HG03439 (cell line): ENCODE measurements around the gene LHFPL6.
A peak's percentile ranks its signal among the peaks of the same experiment; 100 is the strongest.

Experiments
- ATAC-seq: cut with Tn5 transposase; IDR thresholded peaks from one replicate; pipeline ENCODE4 v1.9.1; 2021; ENCODE audit warnings: mild to moderate bottlenecking, moderate library complexity; ENCODE audit not compliant: unreplicated experiment

Gene LHFPL6

DNA sequence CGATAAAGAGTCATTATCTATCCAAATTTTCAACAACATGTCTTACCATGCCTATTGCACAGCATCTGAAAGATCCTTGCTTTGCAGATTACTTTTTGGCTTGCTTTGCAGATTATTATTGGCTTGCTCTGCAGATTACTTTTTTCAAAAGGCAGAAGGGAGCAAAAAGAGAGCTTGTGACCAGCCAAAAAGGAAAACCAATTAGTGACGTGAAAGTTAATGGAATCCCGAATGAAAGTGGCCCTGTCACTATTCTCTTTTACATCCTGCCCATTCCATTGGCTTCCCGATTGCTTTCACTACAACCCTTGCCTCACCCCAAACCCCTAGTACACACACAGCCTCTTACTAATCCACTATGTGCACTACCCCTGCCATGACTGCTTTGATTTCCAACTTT is 81.3 kb downstream of the LHFPL6 start:
- ATAC-seq = no peak

DNA sequence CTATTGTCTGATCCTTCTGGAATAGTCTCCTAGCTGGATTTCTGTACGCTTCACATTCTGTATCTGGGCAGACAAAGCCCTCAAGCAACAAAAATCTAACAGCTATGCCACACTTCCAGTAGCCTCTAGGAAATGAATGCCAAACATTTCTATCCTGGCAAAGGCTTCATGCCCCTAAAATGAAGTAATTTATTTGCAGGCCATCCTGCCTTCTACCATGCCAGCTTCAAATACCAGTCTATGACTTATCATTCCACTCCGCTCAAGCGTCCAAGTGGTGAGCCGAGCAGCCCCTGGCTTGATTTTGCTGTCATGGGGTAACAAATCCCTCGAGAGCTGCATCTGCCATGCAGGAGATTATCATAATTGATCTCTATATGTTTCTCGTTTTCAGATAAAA is 86.9 kb downstream of the LHFPL6 start:
- no peak for ATAC-seq

DNA sequence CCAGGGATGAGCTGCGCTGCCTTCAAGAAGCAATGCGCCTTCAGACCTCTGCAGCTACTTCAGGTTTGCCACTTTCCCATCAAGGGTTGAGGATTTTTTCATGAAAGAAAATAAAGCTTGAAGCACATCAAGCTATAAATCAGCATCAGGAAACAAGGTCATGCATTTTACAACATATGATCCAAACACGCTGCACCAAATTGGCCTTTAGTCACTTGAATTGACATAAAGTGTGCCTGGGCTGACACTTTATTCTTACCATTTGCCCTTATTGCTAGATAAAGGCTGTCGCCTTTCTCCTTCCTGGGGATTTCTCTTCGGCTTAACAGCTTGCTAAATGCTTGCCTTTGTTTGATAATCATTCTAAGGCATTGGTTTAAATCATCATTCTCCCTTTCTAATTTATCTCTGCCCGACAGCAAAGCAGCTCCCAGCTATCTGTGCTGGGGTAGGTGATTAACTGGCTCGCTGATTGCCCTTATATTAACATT is 87.7 kb downstream of the LHFPL6 start:
- ATAC-seq = no peak

DNA sequence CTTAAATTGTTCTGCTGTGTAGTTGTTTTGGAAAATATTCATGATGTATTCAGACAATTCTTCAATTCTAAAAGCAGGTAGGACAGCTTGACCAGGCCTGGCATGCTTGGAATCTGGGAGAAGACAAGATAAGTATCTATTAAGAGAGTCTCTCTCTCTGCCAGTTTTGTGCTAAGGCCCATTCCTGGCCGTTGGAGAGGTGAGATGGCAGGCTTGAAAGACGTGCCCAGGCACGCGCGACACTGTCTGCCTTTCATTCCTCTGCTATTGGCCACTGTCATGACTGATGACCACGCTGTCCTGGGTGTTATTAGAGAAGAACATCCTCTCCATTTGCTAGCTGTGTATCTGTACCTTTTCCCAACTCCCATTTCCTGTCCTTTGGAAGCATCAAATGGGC is 90.3 kb downstream of the LHFPL6 start:
- no peak for ATAC-seq

DNA sequence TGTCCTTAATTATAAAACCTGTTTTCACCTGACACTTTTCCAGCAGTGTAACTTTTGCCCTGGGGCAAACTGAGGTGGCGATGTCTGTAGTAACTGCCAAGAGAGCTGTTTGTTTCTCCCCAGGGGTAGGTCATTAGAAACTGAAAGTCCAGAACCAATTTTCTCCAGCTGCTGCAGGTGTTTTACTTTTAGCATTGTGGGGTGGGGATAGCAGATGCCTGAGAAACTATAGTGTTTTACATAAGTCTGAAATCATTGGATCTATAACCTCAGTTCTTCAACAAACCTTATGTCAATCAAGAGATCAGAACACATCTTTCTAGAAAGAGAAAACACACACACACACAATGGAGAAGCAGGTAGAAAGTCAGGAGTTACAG is 92.7 kb downstream of the LHFPL6 start:
- peak; percentile 66 for ATAC-seq

DNA sequence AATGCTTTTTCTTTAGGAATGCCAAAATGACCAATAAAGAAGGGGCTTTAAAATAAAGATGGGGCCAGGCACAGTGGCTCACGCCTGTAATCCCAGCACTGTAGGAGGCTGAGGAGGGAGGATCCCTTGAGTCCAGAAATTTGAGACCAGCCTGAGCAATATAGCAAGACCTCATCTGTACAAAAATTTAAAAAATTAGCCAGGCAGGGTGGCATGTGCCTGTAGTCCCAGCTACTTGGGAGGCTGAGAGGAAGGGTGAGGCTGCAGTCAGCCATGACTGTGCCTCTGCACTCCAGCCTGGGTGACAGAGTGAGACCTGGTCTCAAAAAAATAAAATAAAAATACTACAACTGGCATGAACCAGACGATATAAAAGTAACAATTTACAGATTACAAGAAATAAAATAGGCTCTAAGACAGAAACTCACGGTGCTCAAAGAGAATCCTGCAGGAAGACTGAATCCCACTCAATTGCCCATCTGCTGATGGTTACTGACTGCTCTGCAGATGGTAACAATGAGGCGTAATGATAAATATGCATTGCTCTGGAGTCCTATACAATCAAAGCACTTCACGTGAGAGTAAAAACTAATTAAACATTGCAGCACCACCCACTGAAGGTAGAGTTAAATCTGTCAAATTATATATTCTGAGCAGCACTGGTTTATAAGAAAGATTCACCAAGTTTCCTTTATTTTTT is 93.2 kb downstream of the LHFPL6 start:
- ATAC-seq = no peak

DNA sequence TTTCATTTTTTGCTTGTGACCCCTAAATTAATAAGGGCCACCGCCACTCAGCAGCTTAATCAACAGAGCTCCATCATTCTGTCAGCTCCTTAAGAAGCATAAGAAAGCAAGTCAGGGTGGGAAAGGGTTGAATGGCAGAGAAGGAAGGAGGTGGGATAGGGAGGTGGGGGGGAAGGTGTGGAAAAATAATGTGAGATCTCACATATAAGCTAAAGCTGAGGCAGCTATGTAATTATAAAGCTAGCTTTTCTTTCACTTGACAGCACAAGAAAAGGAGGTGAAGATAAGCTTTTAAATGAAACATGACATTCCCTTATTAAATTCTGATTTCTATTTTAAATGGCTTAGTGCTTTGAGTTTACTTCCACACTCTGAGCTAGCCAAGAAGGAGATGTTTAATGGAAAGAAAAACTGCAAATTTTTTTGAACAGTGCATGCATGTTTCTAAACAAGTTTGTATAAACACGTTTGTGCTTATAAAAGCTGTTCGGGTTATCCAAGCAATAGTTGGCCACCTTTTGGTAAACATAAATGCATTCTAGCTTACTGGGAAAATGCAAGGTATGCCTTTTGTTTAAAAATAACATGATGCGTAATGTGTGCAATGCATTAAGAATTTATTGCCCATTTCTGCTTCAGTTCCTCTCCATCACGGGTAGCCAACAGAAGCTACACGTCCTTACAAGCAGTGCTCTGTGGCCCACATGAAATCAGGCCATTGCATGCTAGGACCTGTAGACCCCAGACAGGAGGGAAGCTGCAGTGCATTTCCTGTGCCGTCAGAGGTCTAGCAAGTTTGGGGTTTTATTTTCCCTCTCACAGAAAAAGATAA is 96.2 kb downstream of the LHFPL6 start:
- ATAC-seq = no peak

DNA sequence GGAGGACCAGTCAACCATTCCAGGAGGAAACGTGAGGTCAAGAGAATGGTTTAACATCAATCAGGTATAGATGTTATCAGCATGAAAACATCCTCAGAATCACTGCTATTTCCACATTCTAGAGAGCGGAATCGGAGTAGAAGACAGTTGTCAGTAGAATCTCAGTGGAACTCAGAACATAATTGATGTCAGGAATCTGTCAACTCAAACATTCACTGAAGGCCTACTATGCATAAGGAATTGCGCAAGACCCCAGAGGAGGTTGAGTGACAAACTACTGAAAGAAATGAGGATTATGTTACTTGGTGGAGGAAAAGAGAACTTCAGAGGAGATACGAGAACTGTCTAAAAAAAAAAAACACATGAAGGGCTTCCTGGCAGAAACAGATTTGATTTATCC is 97.8 kb downstream of the LHFPL6 start:
- ATAC-seq = no peak

DNA sequence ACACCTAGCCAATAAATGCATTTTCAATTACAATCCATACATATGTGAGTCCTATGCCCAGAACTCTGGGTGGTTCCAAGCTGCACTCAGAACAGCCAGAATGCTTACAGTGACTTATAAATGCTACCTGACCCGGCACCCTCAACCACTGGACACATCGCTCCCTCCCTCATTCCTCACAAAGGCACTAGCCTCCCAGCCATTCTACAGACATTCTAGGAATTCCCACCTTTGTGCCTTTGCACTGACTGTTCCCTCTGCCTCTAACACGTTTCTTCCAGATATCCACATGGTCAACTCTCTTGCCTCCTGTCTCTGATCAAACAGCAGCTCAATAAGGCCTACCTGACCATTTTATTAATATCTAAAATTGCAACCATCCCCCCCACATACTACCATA is 99.9 kb downstream of the LHFPL6 start:
- no peak for ATAC-seq

DNA sequence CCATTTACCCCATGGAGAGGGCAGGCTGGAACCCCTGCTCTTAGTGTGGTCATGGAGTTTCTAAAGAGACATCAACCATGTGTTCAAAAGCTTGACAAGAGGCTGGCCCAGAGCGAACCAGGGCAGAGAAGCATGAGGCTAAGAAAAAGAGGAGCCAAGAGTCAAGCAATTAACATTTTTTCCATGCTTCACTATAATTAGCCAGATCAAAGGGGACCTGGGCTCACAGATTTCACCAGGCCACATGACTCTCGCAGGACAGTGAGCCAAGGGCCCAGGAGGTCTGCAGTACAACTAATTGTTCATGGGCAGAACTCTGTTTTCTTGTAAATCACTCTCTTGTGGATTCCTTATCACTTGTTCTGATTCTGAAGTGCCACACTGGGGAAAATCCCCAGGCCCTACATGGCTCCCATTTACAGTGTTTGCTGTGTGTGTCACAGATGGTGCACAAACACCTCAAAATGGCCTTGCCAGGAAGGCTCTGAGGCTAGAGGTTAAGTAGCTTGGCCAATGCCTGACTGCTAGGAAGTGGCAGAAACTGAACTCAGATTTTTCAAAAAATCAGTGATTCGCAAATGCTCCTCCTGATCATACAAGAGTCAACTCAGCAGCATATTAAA is 101.2 kb downstream of the LHFPL6 start:
- ATAC-seq = no peak

DNA sequence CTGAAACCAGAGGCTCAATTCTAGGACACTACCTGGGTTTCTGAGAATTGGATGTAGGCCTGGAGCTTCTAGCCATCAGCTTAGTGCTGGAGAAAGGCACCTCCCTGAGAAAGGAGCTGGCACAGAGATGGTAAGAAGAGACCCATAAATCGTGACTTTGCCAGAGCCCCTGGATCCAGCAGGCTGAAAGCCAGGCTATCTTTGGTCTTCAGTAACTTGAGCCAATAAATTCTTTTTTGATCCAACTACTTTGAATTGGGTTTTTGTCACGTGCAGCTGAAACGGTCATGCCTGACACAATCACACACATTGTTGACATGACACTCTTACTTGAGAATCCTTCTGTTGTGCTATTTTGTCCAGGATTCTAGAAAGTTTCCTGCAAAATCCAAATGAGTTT is 103.4 kb downstream of the LHFPL6 start:
- ATAC-seq = no peak

DNA sequence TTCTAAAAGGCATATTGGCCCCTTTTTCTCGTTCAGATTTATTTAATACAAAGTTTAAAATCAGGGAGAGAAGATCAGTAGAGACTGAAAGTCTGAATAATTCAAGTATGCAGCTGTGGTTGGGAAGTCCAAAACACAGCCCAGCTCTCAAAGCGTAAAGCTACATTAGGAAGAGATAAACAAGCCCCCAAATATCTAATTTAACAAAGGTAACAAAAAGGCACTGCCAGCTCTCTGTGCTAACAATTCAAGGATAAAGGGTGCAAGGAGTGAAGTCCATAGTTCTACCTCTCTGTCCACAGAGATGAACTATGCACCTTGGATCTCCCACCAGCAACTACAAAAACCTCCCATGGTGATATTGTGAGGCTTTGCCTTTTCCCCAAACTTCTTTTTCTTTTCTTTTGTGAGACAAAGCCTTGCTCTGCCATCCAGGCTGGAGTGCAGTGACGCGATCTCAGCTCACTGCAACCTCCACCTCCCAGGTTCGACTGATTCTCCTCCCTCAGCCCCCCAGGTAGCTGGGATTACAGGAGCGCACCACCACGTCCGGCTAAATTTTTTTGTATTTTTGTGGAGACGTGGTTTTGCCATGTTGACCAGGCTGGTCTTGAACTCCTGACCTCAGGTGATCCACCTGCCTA is 104.4 kb downstream of the LHFPL6 start:
- no peak for ATAC-seq

DNA sequence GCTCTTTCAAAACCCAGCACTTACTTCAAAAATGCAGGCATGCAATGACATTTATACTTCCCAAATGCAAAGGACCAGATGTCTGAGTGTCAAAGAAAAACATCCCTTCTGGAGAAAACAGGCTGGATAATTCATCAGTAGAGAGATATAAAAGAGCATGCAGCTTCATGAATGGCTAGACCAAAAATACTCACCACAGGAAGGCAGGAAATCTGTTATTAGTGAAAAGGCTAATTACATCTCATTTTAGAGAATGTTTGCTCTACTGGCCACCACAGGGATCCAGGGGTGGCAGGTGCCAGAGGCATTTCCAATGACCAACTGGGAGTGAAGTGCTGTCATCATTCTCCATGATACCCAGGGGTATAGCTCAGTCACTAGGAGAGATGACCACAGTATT is 106.5 kb downstream of the LHFPL6 start:
- ATAC-seq = no peak

DNA sequence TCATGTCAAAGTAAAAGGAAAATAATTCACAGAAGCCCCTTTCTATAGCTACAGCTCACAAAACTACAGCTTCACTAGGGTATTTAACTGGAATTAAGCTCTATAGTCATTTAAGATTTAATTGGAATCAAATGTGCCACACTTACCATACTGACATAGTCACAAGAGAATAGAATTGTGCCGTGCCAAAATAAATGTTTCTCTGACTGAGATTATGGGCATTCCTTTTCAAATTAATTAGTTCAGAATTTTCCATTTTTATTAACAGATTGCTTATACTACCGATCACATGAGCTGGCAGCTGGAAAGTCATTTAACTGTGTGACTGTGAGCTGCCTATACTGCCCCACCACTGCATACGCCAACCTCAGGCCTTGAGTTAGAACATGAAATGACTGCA is 108.4 kb downstream of the LHFPL6 start:
- ATAC-seq = no peak

DNA sequence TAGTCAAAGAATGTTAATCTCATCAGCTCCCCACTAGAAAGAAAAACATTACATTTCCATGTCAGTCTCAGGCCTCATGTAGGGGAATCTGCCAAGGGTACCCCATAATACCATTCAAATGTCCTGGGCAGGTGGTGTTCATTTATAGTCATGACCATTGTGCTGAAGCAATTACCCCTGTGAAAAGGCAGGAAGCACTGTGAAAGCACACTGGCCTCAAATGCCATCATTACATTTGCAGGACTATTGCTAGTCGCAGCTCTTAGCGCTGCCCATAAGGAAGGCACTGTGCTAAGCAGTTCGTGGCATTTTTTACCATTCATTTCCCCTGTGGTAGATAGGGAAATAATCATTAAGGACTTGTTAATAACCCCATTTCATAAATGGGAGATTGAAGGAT is 109.0 kb downstream of the LHFPL6 start:
- no peak for ATAC-seq

DNA sequence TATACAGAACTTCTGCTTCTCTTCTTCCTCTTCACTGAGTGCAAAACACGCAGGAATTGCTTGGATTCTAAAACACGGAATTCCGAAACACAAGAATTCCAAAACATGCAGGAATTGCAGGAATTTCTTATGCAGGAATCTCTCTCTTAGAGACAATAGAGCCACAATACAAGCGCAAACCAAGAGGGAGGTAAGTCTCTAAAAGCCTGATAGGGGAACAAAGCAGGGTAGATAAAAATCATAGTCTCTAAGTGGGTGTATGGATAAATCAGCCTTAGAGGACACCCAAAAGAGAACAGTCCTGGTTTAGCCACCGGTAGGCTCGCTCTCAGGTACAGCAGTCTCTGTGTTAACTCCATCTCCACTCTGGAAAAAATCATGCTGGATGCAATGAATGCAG is 112.9 kb downstream of the LHFPL6 start:
- ATAC-seq = no peak

DNA sequence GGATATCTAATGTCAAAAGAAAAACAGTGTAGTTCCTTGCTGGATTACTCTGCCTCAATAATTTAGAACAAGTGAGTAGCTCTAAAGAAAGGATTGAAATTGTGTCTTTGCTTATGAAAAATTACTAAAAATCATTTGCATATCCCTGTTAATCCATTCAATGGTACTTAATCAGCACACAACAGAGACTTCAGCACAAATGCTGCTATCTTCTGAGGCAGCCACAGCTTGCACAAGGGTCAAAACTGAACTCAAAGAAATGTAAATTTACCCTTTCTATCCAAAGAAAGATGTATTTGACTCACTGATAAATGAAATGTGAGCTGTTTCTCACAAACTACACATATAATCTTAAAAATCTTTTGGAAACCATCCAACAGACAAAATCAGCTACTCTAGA is 116.2 kb downstream of the LHFPL6 start:
- no peak for ATAC-seq

DNA sequence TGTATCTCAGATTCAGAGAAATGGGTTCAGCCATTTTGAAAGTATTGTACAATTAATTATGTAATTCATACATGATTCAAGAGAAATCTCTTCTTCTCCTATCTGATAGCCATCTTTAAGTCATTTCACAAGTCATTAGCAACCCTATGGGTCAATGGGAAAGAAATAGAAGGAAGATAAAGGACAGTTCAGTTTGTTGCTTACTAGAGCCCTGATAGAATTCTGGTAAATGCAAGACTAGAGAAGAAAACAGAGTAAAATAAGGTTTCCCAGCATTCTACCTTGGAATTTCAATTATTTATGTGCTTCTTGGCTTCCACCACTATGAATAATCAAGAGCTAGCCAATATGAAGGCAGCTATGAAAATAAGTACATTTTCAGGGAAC is 117.7 kb downstream of the LHFPL6 start:
- ATAC-seq = no peak

DNA sequence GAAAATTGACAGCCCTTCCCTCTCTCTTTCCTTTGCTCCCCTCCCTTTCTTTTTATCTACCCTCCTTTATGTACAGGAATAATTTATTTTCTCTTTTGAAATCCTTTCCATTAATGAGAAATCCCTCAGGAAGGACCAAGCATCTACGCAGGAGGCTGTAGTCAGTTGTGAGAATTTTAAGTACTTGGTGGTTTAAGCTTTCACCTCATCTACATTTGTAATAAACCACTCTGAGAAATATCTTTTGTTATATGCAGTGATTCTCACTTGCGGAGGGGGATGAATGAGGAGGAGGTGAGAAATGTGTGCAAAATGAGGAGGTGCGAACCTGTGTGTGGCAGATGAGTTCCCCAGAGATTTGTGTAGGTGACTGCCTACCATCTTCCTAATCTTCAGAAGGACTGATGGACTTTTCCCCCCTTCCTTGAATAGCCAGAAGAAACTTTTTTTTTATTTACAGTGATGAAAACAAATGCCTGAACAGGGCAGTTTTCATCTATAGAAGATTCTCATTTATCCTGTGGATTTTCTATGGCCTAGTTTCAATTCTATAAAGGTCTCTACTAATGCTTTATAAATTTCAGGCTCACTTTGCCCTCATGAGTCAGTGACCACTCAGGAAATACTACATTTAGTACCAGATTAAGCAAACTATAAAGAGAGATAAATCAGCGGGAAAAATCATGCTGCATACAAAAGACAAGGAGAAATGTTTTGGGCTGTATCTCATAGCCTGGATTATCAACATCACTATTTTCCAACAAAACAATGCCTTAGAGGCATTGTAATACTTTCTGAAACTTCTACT is 118.3 kb downstream of the LHFPL6 start:
- no peak for ATAC-seq

DNA sequence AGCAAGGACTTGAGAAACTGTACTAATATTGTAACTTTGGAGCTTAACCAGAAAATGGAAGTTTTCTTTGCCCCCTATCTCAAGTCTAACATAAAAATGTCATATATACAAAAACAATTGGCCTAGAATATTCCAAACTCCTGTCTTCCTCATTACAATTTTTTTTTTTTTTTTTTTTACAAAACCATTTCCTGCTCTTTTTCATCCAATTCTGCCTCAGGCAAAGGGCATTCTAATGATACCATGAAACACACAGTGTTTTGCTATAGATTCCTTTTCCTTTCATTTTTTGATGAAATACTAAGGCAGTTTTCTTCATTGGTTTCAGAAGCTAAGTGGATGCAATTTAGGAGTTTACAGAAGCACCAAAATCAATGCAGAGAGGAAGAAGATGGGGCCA is 119.7 kb downstream of the LHFPL6 start:
- ATAC-seq = no peak

DNA sequence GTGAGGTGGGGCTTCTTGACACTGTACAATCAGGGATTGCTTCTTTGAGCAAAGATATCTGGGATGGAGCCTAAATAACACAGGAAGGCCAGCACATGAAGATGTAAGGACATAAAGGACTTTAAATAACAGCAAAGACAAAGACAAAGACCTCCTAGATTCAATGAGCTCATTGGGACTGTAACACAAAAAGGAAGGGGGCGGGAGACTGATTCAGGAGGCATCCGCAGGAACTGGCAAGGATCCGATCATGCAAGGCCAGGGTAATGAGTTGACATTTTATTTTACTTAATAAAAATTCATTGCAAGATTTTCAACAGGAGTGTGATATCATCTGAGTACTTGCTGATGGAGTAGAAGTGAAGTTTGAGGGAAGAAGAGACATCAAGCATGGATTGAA is 121.5 kb downstream of the LHFPL6 start:
- no peak for ATAC-seq
